ENCODE results near the gene ZFP82.

The ZFP82 gene

GRCh38 chr19:36418287-36419001 lies at the start of gene ZFP82:
Gene ZFP82 (minus strand): TSS chr19:36418644. CDS start chr19:36409789, 8,855 bp downstream.
- no peak for TF ChIP-seq CTCF (IDR thresholded peaks at IDR 0.05; ENCODE audit: extremely low read depth, insufficient read depth, missing control alignments)
- peak; percentile 94 for DNase-seq (ENCODE audit: low spot score)
- in situ Hi-C loops (cut with MboI; ENCODE audit: low pct_unique_long_range_greater_than_20kb, low sequenced_read_pairs, unreplicated experiment) = no loop called here

GRCh38 chr19:36460046-36460445 lies 41.6 kb upstream of the ZFP82 start:
- no peak for TF ChIP-seq CTCF (IDR thresholded peaks at IDR 0.05; ENCODE audit: extremely low read depth, insufficient read depth, missing control alignments)
- DNase-seq (ENCODE audit: low spot score) = no peak
- in situ Hi-C loops (cut with MboI; ENCODE audit: low pct_unique_long_range_greater_than_20kb, low sequenced_read_pairs, unreplicated experiment) = no loop called here

- no peak for TF ChIP-seq CTCF (IDR thresholded peaks at IDR 0.05; ENCODE audit: extremely low read depth, insufficient read depth, missing control alignments)
- in situ Hi-C loops (cut with MboI; ENCODE audit: low pct_unique_long_range_greater_than_20kb, low sequenced_read_pairs, unreplicated experiment) = no loop called here
- no peak for DNase-seq (ENCODE audit: low spot score)
These were observed 38.4 kb upstream of the ZFP82 start for GRCh38 chr19:36456831-36457230.

GRCh38 chr19:36449059-36449670 lies 30.7 kb upstream of the ZFP82 start:
- DNase-seq (ENCODE audit: low spot score) = no peak
- in situ Hi-C loops (cut with MboI; ENCODE audit: low pct_unique_long_range_greater_than_20kb, low sequenced_read_pairs, unreplicated experiment) = no loop called here
- TF ChIP-seq CTCF (IDR thresholded peaks at IDR 0.05; ENCODE audit: extremely low read depth, insufficient read depth, missing control alignments) = no peak

- no peak for TF ChIP-seq CTCF (IDR thresholded peaks at IDR 0.05; ENCODE audit: extremely low read depth, insufficient read depth, missing control alignments)
- no peak for DNase-seq (ENCODE audit: low spot score)
- in situ Hi-C loops (cut with MboI; ENCODE audit: low pct_unique_long_range_greater_than_20kb, low sequenced_read_pairs, unreplicated experiment) = no loop called here
These were observed 22.9 kb upstream of the ZFP82 start for GRCh38 chr19:36441339-36441738.

GRCh38 chr19:36436531-36436930 lies 18.1 kb upstream of the ZFP82 start:
- TF ChIP-seq CTCF (IDR thresholded peaks at IDR 0.05; ENCODE audit: extremely low read depth, insufficient read depth, missing control alignments) = no peak
- DNase-seq (ENCODE audit: low spot score) = no peak
- in situ Hi-C loops (cut with MboI; ENCODE audit: low pct_unique_long_range_greater_than_20kb, low sequenced_read_pairs, unreplicated experiment) = no loop called here

Measured in GM13977 (cell line).